Liver (tissue), 9 donors: Measurements from ENCODE around the gene NPAS2. TPM values are rescaled to one million over a fixed set of nuclear protein-coding genes. Genes with fewer than 3 reads are reported as not detected.

ENCODE experiments used
- DNase-seq: peaks from one replicate; pipeline ENCODE4 v3.0.0-alpha.2; 2017; ENCODE audit warnings: low spot score
- H3K27ac ChIP-seq, 2 donors: one replicate each; pipeline ENCODE4 v1.7.0; 2013; ENCODE audit warnings: inconsistent platforms in 2 of 2, low read length in 2 of 2, control low read depth in 1 of 2, low read depth in 1 of 2, mild to moderate bottlenecking in 1 of 2
- H3K27me3 ChIP-seq, 4 donors: one replicate each; pipeline versions ENCODE4 v1.6.1 to v1.7.0; 2013; ENCODE audit warnings: low read length in 3 of 4, inconsistent platforms in 1 of 4, mild to moderate bottlenecking in 1 of 4, moderate library complexity in 1 of 4; ENCODE audit not compliant: control insufficient read depth in 4 of 4, insufficient read depth in 4 of 4
- H3K36me3 ChIP-seq, 4 donors: one replicate each; pipeline versions ENCODE4 v1.6.1 to v1.7.0; 2013; ENCODE audit warnings: low read length in 3 of 4, mild to moderate bottlenecking in 3 of 4, low read depth in 1 of 4, moderate library complexity in 1 of 4; ENCODE audit not compliant: control insufficient read depth in 4 of 4, insufficient read depth in 3 of 4
- H3K4me1 ChIP-seq, 4 donors: one replicate each; pipeline versions ENCODE4 v1.6.1 to v1.7.0; 2013; ENCODE audit warnings: low read length in 3 of 4, mild to moderate bottlenecking in 3 of 4, moderate library complexity in 1 of 4; ENCODE audit not compliant: control insufficient read depth in 4 of 4, insufficient read depth in 4 of 4
- H3K4me3 ChIP-seq, 3 donors: one replicate each; pipeline versions ENCODE4 v1.6.1 to v1.7.0; 2013; ENCODE audit warnings: low read length in 3 of 3, control low read depth in 1 of 3, low read depth in 1 of 3, mild to moderate bottlenecking in 1 of 3
- H3K9ac ChIP-seq, 2 donors: one replicate each; pipeline ENCODE4 v1.7.0; 2013; ENCODE audit warnings: low read length in 2 of 2, mild to moderate bottlenecking in 2 of 2, moderate library complexity in 2 of 2, control low read depth in 1 of 2, low read depth in 1 of 2
- H3K9me3 ChIP-seq, 4 donors: one replicate each; pipeline versions ENCODE4 v1.6.1 to v1.7.0; 2013; ENCODE audit warnings: low read length in 3 of 4; ENCODE audit not compliant: control insufficient read depth in 4 of 4
- CTCF ChIP-seq: fragments of 150-350 bp; IDR thresholded peaks from 2 replicates; pipeline ENCODE4 v1.5.1; 2017; ENCODE audit warnings: improper control_type of control experiment, low read depth, low read length; ENCODE audit not compliant: missing input control
- EGR1 ChIP-seq, 2 donors: IDR thresholded peaks; 2 replicates each; pipeline ENCODE4 v1.6.1; 2016 to 2018; ENCODE audit warnings: antibody characterized with exemption in 2 of 2, low read depth in 2 of 2
- FOXA1 ChIP-seq: IDR thresholded peaks from 2 replicates; pipeline ENCODE4 v1.6.1; 2016; ENCODE audit warnings: antibody characterized with exemption
- FOXA2 ChIP-seq: IDR thresholded peaks from 2 replicates; pipeline ENCODE4 v1.6.1; 2016; ENCODE audit warnings: antibody characterized with exemption
- HNF4A ChIP-seq, 2 donors: conservative IDR thresholded peaks; 2 replicates each; pipeline ENCODE4 v1.6.1; 2016; ENCODE audit warnings: antibody characterized with exemption in 2 of 2, mild to moderate bottlenecking in 2 of 2
- HNF4G ChIP-seq: IDR thresholded peaks from 2 replicates; pipeline ENCODE4 v1.6.1; 2016; ENCODE audit warnings: antibody characterized with exemption
- JUND ChIP-seq, 2 donors: IDR thresholded peaks; 2 replicates each; pipeline ENCODE4 v1.6.1; 2016; ENCODE audit warnings: antibody characterized with exemption in 2 of 2
- NR2F2 ChIP-seq: IDR thresholded peaks from 2 replicates; pipeline ENCODE4 v1.6.1; 2016; ENCODE audit warnings: antibody characterized with exemption
- RAD21 ChIP-seq, 2 donors: IDR thresholded peaks; 2 replicates each; pipeline ENCODE4 v1.6.1; 2016; ENCODE audit warnings: antibody characterized with exemption in 2 of 2, mild to moderate bottlenecking in 2 of 2
- REST ChIP-seq: IDR thresholded peaks from 2 replicates; pipeline ENCODE4 v1.6.1; 2016; ENCODE audit warnings: antibody characterized with exemption, mild to moderate bottlenecking
- RXRA ChIP-seq, 2 donors: IDR thresholded peaks; 2 replicates each; pipeline ENCODE4 v1.6.1; 2017 to 2018; ENCODE audit warnings: antibody characterized with exemption in 2 of 2, mild to moderate bottlenecking in 1 of 2
- TAF1 ChIP-seq: conservative IDR thresholded peaks from 2 replicates; pipeline ENCODE4 v1.6.1; 2016; ENCODE audit warnings: antibody characterized with exemption, mild to moderate bottlenecking
- YY1 ChIP-seq: IDR thresholded peaks from 2 replicates; pipeline ENCODE4 v1.6.1; 2016; ENCODE audit warnings: antibody characterized with exemption, mild to moderate bottlenecking
- ZBTB33 ChIP-seq: IDR thresholded peaks from 2 replicates; pipeline ENCODE4 v1.6.1; 2016; ENCODE audit warnings: antibody characterized with exemption
- WGBS: extraction: QIAGEN DNeasy Blood & Tissue Kit; methylation state at CpG from one replicate; pipeline ENCODE4 v1.1.7; 2013; 5-methylcytosine and 5-hydroxymethylcytosine counted together
- polyA plus RNA-seq, 2 donors: library from polyadenylated mRNA; stranded (reverse) in 1 of 2; unstranded in 1 of 2; fragments of 200-250 nt in 1 of 2; fragments of >200 nt in 1 of 2; fragmentation: Nextera tagmentation in 1 of 2; extraction: Ambion mirVana in 1 of 2; gene quantifications; one replicate each; pipeline versions ENCODE4 v1.2.1 to v1.2.3, GENCODE V29; 2013 to 2015
- total RNA-seq, 2 donors: library from RNA; depleted of rRNA; stranded (reverse); fragments of >200 nt; gene quantifications; one replicate each; pipeline ENCODE4 v1.2.3, GENCODE V29; 2014
- TF ChIP-seq, protein P1 (sequence below): IDR thresholded peaks from 2 replicates; pipeline ENCODE4 v1.6.1; 2016; ENCODE audit warnings: antibody characterized with exemption
- TF ChIP-seq, protein P2 (sequence below): IDR thresholded peaks from 2 replicates; pipeline ENCODE4 v1.6.1; 2016; ENCODE audit warnings: antibody characterized with exemption
- donor health status: healthy.
- donor health status: healthy.
- donor health status: healthy.
- donor health status: healthy.
- donor health status: healthy.

The NPAS2 gene
- total and polyA plus RNA-seq, 4 donors: 0.33 to 24.3 (median 6.6) TPM

GRCh38 chr2:100987536-100987935, 167.6 kb downstream of the NPAS2 start:
- Histone ChIP-seq H3K27ac (no peak overlapping the region), H3K9me3 (no peaks in the 10 kb centered on the region), H3K4me1 (peaks cover 0 to 4% (median 0%) of the 10 kb centered on the region in 4 donors), H3K36me3 (peaks cover 0 to 16% (median 1%) of the 10 kb centered on the region in 4 donors), H3K4me3 (no peak overlapping the region), H3K9ac (no peak overlapping the region), H3K27me3 (no peaks in the 10 kb centered on the region)
- WGBS: 94% methylated on average over 3 of the region's 3 CpGs
- DNase-seq: no peak
- no peak for TF ChIP-seq CTCF
- no peak for TF ChIP-seq JUND (IDR thresholded peaks at IDR 0.05)

DNA sequence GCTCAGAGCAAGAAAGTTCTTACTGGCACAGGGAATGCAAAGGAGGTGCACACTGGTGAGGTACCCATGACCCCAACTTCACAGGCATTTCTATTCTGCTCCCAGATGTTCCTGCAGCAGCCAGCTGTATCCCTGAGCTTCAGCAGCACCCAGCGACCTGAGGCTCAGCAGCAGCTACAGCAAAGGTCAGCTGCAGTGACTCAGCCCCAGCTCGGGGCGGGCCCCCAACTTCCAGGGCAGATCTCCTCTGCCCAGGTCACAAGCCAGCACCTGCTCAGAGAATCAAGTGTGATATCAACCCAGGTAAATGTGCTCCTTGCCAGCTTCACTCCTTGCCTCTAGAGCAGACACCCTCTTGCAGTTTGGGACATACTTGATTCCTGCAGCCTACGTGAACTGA, 168.0 kb downstream of the NPAS2 start:
- Histone ChIP-seq H3K9ac (no peak overlapping the region), H3K4me3 (no peak overlapping the region), H3K9me3 (no peaks in the 10 kb centered on the region), H3K27ac (no peak overlapping the region), H3K36me3 (peaks cover 0 to 15% (median 1%) of the 10 kb centered on the region in 4 donors), H3K4me1 (peaks cover 0 to 4% (median 0%) of the 10 kb centered on the region in 4 donors), H3K27me3 (no peaks in the 10 kb centered on the region)
- no peak for DNase-seq
- TF ChIP-seq HNF4G (no peak), YY1 (no peak), RXRA (IDR thresholded peaks at IDR 0.05) (no peak), FOXA1 (no peak), CTCF (no peak), HNF4A (conservative IDR thresholded peaks at IDR 0.05) (no peak), TAF1 (no peak), ZBTB33 (no peak), REST (no peak), FOXA2 (no peak), EGR1 (IDR thresholded peaks at IDR 0.05; ENCODE audit: low read depth in 2 of 2) (no peak), NR2F2 (no peak), RAD21 (IDR thresholded peaks at IDR 0.05) (no peak)
- TF ChIP-seq, protein P1, sequence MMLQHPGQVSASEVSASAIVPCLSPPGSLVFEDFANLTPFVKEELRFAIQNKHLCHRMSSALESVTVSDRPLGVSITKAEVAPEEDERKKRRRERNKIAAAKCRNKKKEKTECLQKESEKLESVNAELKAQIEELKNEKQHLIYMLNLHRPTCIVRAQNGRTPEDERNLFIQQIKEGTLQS: no peak
- TF ChIP-seq, protein P2, sequence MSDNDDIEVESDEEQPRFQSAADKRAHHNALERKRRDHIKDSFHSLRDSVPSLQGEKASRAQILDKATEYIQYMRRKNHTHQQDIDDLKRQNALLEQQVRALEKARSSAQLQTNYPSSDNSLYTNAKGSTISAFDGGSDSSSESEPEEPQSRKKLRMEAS: no peak
- 97% methylated on average over 4 of the region's 4 CpGs for WGBS
